NCI-H748 treated with DMSO at 0.1 percent for 48 hours (cell line): ENCODE data around the gene HOTAIR.

ENCODE experiments used
- DNase-seq: peaks from one replicate; lab custom pipeline; 2025; lab: John Stamatoyannopoulos, UW

HOTAIR gene

DNA sequence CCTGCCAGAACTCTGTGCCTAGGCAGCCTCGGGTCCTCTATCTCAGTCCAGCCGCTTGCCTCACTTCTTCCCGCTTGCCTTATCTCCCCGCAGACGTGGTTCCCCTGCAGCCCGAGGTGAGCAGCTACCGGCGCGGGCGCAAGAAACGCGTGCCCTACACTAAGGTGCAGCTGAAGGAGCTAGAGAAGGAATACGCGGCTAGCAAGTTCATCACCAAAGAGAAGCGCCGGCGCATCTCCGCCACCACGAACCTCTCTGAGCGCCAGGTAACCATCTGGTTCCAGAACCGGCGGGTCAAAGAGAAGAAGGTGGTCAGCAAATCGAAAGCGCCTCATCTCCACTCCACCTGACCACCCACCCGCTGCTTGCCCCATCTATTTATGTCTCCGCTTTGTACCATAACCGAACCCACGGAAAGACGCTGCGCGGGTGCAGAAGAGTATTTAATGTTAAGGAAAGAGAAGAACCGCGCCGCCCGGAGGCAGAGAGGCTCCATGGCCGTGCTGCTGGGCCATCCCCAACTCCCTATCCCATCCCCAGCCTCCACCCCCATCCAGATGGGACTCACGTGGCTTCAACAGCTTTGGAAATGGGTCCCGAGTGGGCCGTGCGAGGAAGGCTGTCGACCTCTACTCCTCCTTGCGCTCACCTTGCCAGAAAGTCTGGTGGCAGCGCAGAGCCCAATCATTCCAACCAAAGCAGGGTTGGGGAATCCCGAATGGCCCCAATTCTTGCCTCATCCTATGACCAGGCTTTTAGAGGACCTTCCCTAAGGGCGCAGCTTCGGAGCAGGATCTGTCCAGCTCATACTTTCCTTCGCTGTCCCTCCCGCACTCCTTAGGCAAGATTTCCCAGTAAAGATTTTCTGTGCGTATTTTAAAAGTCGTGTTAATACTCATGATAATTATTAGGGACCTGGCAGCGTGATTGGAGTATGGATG lies 29.6 kb downstream of the HOTAIR start:
- no peak for DNase-seq

DNA sequence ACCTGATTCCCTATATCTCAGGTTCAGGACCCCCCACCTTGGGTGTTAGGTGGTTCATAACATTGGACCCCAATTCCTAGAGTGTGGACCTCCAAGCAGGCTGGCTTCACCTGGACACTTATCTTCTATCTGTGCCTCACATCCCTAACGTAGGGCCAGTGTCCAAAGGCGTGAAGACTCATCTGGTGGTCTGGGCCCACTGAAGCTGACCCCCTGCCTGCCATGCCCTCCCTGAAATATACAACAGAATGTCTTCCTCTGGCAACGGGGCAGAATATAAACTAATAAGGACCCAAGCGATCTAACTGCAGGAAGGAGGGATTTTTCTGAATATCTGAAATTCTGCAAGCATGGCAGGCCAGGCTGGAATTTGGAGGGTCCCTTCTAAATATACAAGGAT lies 30.5 kb downstream of the HOTAIR start:
- no peak for DNase-seq

- no peak for DNase-seq
Observed at GRCh38 chr12:53942467-53942997, 32.2 kb downstream of the HOTAIR start.

DNA sequence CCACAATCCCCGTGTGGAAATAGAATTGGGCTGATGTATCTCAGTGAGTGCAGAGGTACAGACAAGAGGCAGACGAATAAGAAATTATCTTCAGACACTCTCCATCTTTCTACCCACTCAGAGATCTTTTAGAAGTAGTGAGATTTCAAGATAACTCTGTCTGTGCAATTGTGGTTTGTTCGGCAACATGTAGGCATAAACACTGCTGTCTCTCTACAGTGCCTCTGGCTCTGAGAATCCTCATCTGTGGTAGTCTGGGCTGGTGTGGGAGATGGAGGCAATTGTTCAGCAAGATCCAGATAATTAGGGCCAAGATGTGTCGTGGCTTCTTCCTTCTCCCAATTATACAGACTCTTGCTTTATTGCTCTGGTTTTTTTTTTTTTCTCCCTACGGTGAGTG lies 33.0 kb downstream of the HOTAIR start:
- no peak for DNase-seq

- no peak for DNase-seq
Observed at GRCh38 chr12:53941187-53941586, 33.6 kb downstream of the HOTAIR start.

DNA sequence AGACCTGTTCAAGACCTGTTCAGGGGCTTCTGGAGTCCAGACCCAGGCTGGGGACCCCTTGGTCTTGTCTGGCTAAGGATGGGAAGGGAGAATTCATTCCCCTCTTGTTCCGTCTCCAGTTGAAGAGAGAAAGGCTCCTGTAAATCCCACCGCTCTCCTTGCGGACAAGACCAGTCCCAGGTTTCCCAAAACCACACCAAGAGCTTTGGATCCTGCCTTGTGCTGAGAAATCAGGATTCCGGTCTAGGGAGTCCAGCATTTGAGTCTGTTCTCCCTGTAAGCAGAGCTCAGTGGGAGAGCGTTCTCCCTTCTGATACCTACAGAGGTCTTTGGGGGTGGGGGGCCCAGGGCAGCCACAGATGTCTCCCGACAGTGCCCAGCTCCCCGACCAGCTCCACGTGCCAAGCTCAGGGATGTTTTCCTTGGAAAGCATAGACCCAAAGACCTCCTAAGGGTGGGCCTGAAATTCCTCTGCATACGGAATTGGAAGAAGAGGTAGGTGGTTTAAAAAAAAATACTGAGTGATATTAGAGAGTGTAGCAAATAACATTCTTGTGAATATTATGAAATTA lies 34.2 kb downstream of the HOTAIR start:
- DNase-seq, result no peak

- peak; percentile 25 for DNase-seq
Observed at GRCh38 chr12:53939141-53940108, 35.3 kb downstream of the HOTAIR start.

DNA sequence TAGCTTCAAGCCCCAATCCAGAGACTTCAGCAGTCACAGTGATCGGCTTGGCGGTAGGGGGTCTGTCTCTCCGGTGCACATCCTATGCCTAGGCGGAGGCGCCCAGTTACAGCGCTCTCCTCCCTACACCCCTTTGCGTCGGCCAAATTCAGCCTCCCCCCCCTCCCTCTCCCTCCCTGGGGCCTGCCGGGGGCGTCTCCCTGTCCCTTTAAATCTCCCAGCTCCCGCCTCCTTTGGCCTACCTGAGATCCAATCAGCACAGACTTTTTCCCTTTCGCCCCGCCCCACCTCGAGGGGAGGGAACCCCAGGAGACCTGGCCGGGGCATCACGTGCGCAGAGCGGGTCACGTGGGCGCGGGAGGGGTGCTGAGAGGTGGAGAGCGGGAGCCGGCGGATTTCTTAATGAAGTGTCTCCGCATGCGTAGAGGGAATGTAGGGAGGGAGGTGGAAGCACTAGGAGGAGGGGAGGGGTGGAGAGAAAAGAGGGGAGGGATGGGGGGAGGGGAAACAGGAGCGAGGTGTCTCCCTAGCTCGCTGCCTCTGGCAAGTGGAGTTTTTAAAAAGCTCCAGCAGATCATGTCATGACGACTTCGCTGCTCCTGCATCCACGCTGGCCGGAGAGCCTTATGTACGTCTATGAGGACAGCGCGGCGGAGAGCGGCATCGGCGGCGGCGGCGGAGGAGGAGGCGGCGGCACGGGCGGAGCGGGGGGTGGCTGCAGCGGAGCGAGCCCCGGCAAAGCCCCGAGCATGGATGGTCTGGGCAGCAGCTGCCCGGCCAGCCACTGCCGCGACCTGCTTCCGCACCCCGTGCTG lies 36.2 kb downstream of the HOTAIR start, which contains the start of gene HOXC13:
Gene HOXC13 (plus strand): TSS at position 506 of the 815 bp plus-strand sequence. CDS start 76 bp downstream, at position 582.
- DNase-seq, result peak; percentile 98

GRCh38 chr12:53937596-53938325 lies 37.0 kb downstream of the HOTAIR start:
- DNase-seq, result no peak

DNA sequence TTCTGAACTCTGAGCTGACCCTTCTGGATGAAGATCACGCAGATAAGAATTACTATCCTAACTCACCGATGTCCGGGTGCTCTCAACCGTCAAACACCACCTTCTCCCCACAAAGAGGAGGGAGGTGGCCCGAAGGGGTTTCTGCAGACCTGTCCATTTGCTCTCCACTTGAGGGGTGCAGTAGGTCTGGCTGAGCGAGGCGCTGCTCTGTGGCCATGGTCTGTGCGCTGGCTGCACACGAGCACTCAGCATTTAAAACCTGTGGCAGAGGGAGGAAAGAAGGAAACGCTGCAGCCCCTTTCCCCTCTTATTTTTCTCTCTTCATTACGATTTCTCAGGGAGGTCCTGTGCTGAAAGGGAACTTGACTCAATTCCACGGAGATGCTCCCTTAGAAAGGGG lies 37.7 kb downstream of the HOTAIR start:
- DNase-seq, result no peak

DNA sequence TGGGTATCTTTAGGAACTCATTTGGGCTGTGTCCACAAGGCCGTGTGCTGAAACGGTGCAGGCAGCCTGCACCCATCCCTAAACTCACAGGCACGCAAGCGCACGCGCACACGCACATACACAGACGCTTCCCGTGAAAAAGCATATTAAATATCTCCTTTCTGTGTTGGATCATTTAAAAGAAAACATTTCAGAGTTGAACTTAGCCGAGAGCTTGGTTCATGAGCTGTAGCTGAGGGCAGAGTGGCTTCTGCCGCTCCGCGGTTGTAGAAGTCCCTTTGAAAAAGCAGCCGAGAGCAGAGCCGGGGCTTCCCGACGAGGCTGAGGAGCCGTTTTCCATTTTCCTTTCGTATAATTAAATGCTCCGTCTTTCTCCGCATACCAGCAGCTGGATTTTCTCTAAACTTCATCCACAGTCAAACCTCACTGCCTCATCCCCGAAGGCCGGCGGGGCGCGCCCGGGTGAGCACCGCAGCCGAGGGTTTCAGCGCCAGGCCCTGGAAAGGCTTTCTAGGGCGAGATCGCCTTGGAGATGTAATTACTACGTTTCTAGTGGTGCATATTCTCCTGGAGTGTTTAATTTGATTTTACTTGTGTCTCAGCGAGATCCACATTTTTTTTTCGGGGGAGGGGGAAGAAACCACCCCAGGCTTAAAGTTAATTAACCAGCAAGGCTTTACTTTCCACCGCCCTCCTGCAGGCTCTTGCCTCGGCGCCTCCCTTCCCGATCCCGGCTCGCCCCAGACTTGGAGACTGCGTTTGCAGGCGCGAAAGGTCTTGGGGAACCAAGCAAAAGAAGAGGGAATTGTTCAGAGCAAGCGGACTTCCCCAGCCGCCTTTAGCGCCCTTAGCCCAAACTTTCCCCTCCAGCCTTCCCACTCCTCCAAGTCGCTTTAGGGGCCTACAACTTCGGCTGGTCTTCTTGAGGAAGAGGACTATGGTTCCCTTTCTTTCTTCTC lies 39.1 kb downstream of the HOTAIR start:
- no peak for DNase-seq

DNA sequence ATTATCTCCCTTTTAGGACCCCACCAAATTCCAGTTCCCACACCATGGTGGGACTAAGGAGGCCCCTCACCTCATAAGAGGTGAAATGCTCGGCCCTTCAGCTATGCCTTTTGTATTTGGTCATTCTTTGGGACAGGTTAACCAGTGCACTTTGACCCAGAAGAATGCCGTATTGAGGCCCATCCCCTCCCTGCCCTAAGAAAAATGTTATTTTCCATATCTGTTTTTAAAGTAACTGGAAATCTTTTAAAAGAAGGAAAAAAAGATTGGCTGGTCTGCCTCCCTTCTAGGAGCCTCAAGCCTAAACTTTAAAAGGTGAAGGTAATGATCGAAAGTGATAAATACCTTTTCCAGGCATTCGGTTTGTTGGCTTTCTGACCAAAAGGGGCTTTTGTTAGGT lies 41.8 kb downstream of the HOTAIR start:
- DNase-seq, result no peak

DNA sequence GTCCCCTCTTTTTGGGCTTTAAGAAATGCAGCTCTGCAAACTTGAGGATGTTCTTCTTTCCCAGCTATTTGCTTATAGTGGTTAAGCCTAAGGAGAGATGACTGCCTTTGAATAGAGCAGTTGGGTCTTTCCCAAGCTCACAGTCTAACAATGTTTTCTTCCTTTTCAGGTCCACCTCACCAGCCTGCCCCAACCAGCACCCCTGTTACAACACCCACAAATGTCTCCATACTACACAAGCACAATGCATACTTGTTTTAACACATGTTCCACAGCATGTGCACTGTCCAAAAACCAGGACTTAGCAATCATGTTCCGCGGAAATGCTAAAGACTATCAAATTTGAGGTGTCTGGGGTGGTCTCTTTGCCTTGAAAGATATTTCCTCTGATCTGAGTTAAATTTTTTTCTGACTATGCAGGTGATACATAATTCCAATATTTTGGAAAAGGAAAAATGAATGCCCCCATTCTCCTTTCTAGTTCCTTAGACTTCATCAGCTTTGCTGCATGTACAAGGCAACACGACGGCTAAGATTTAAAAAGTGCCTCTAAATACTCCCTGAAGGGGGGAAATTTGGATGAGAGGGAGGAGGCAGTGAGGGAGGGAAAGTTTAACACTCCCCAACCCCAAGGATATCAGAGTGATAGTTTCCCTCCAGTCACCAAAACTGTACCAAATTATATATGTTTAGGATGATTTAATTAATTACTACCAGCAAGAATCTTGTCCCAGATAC lies 42.7 kb downstream of the HOTAIR start:
- no peak for DNase-seq

DNA sequence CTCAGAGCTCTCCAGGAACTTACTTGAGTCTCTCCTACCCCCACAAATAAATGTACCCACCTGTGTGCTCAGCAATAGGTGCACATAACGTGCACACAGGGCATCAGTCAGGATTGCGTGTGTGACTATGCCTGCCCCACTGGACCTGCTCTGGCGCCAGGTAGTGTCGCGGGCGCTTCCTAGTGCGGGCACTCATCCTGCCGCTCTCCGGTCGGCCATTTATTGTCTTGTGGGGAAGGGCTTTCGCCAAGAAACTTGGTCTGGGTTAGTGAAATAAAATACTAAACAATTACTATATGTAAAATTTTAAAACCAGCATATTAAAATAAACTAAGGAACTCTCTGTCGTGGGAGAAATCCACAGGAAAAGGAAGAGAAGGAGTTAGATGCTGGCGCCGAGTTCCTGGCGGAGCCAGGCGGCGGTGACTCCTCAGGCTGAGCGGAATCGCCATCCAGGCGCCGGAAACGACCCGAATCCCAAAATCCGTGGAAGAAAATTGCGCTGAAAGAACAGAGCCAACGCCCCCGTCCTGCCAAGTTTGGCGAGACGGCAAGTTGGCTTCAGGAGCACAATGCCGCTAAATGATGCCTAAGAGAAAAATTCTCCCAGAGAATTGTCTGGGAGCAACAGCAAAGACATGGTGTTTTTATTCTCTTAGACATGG lies 44.0 kb downstream of the HOTAIR start:
- no peak for DNase-seq

DNA sequence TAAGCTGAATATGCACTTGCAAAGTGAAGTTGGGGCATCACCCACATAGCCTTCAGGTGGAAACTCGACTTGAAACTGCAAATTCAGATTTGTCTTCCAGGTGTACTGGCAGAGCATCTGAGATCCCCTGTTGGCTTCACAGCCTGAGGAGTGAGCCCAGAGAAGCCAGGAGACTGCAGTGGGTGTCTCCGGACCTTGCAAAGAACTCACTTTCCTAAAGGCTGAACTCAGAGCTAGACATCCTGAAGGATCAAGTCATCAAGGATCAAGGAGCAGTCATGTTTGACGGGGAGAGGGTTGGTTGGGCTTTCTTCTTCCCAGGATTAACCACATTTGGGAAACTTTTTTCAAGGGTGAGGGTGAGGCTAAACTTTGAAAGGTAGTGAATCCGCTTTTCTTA lies 45.2 kb downstream of the HOTAIR start:
- no peak for DNase-seq

DNA sequence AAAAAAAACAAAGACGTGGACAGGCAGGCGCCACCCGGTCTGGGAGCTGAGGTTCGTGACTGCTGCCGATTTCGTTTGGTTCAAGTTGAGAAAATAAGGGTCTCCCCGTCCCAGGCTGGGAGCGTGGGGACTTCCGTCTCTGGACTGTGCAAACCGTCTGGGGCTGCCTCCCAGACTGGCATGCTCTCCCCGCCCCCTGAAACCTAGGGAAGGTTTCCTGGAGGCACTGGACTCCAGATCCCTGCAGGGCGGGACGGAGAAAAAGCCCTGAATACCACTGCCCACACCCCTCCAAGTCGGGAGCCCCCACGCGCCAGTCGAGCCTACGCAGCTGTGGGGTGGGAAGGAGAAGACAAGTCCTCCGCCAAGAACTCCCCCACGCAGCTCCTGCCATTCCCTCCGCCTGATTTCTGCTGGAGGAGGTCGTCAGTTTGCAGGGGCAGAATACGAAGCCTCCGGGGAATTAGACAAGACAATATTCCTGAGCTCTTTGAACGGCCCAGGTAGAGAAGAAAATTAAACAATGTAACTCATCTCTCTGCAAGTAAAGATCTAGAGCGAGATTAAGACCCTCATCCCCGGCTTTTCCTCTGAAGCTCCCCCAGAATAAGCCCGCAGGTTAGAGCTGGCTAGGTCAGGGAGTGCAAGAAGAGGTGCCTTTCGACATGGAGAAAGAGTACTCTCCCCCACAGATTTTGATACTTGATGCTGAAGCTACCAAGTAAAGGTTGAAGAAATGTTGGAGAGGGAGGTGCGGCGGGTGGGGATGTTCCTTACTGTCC lies 46.5 kb downstream of the HOTAIR start:
- DNase-seq, result no peak
